SW 1271 (cell line): Measurements from ENCODE around the gene LXN.
"Not testable (repeated sequence)": the region's sequence is repeated elsewhere in the genome, so short reads cannot be mapped to it uniquely, and the experiment has no call there.

Experiments
- DNase-seq, 2 experiments: peaks; one replicate each; lab custom pipeline; 2025; lab: John Stamatoyannopoulos, UW

Gene LXN

GRCh38 chr3:158672215-158673176 is at the start of gene LXN:
Gene LXN (minus strand): TSS chr3:158672648. CDS start chr3:158672478, 170 bp downstream.
- no peak for DNase-seq

GRCh38 chr3:158722108-158722507 is 49.7 kb upstream of the LXN start:
- DNase-seq: no peak

- peak; percentile 17 to 58 for DNase-seq
Observed at GRCh38 chr3:158718490-158719170, 46.2 kb upstream of the LXN start.

- DNase-seq: no peak
Observed at GRCh38 chr3:158717576-158717975, 45.1 kb upstream of the LXN start.

- DNase-seq: peak in 1 of 2 experiments; percentile 22
Observed at GRCh38 chr3:158713094-158713499, 40.6 kb upstream of the LXN start.

- DNase-seq: no peak
Observed at GRCh38 chr3:158712443-158712842, 40.0 kb upstream of the LXN start.

- peak; percentile 11 to 74 for DNase-seq
Observed at GRCh38 chr3:158711886-158712285, 39.4 kb upstream of the LXN start.

- DNase-seq: no peak
Observed at GRCh38 chr3:158710601-158711000, 38.2 kb upstream of the LXN start.

- peak in 1 of 2 experiments; percentile 67 for DNase-seq
Observed at GRCh38 chr3:158709666-158710083, 37.2 kb upstream of the LXN start.

- no peak for DNase-seq
Observed at GRCh38 chr3:158703566-158703965, 31.1 kb upstream of the LXN start.

GRCh38 chr3:158702815-158703481 is 30.5 kb upstream of the LXN start:
- DNase-seq: peak; percentile 40 to 78

- no peak for DNase-seq
Observed at GRCh38 chr3:158701420-158702065, 29.1 kb upstream of the LXN start.

- DNase-seq: no peak
Observed at GRCh38 chr3:158700559-158700958, 28.1 kb upstream of the LXN start.

GRCh38 chr3:158696618-158697017 is 24.2 kb upstream of the LXN start:
- no peak for DNase-seq

- not testable (repeated sequence) for DNase-seq
Observed at GRCh38 chr3:158693866-158694456, 21.5 kb upstream of the LXN start.

GRCh38 chr3:158685159-158685558 is 12.7 kb upstream of the LXN start:
- no peak for DNase-seq

GRCh38 chr3:158683230-158683962 is 10.9 kb upstream of the LXN start:
- no peak for DNase-seq

- DNase-seq: no peak
Observed at GRCh38 chr3:158680861-158681260, 8.4 kb upstream of the LXN start.

GRCh38 chr3:158679547-158680000 is 7.1 kb upstream of the LXN start:
- no peak for DNase-seq

- no peak for DNase-seq
Observed at GRCh38 chr3:158678687-158679086, 6.2 kb upstream of the LXN start.

GRCh38 chr3:158671821-158672214 is 630 bp downstream of the LXN start:
- DNase-seq: no peak
